HEK293T (cell line): Measurements from ENCODE around the gene ZFP62.

Experiments
- ARNT ChIP-seq: fragments of 450-650 bp; IDR thresholded peaks from 2 replicates; pipeline ENCODE4 v1.6.1; 2017; ENCODE audit warnings: mild to moderate bottlenecking
- BHLHE40 ChIP-seq: fragments of 450-650 bp; IDR thresholded peaks from 2 replicates; pipeline ENCODE4 v1.6.1; 2016; ENCODE audit warnings: mild to moderate bottlenecking, moderate library complexity, borderline replicate concordance
- FOXM1 ChIP-seq: fragments of 450-650 bp; IDR thresholded peaks from 2 replicates; pipeline ENCODE4 v1.6.1; 2017; ENCODE audit warnings: mild to moderate bottlenecking, borderline replicate concordance
- HDGF ChIP-seq: fragments of 450-650 bp; IDR thresholded peaks from 2 replicates; pipeline ENCODE4 v1.6.1; 2017; ENCODE audit warnings: antibody characterized with exemption, borderline replicate concordance
- NFRKB ChIP-seq: fragments of 450-650 bp; IDR thresholded peaks from 2 replicates; pipeline ENCODE4 v1.6.1; 2016; ENCODE audit warnings: mild to moderate bottlenecking, moderate library complexity
- SP1 ChIP-seq: fragments of 450-650 bp; IDR thresholded peaks from 2 replicates; pipeline ENCODE4 v1.6.1; 2017
- SUZ12 ChIP-seq: fragments of 450-650 bp; IDR thresholded peaks from 2 replicates; pipeline ENCODE4 v1.6.1; 2016; ENCODE audit warnings: mild to moderate bottlenecking
- TARDBP ChIP-seq: fragments of 450-650 bp; IDR thresholded peaks from 2 replicates; pipeline ENCODE4 v1.6.1; 2016

DNA sequence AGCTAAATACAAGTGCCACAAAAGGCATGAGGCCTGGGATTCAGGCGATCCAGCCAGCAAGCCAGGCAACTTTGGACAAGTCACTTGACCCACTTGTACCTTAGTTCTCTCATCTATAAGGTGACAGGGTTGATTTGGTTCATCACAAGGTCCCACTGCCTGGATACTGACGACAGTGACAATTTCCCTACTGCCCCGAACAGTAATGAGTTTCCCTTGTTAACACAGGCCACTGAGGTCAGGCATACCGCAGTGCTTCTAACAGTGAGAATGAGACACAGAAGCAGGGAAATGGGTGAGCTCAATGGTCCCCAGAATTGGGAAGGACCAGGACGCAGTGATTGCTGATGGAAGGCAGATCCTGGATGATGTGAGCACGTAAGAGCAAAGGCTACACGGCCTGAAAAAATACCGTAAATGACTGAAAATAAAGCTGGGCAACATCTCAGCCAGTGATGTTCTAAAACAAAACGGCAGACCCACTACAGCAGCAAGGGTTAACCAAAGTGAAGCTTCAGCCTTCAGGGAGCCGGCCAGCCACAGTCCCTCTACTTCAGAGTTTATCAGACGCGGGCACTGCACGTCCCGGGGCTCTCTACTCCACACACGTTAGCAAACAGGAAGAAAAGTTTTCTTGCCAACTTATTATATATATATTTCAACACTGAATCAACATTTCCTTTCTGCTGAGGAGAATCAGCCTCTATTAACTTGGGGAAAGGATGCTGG, 59.3 kb downstream of the ZFP62 start:
- no peak for TF ChIP-seq HDGF
- TF ChIP-seq SP1 = no peak
- no peak for TF ChIP-seq FOXM1
- TF ChIP-seq TARDBP = no peak
- TF ChIP-seq SUZ12 = no peak
- no peak for TF ChIP-seq NFRKB
- no peak for TF ChIP-seq BHLHE40
- no peak for TF ChIP-seq ARNT
